ENCODE results near the gene FBXL17. TPM values are rescaled to one million over a fixed set of nuclear protein-coding genes. Genes with fewer than 3 reads are reported as not detected.

Gene FBXL17
- polyA plus RNA-seq, 1 of the 3 experiments (the other 2 are of a cell fraction), result 4.4 TPM

DNA sequence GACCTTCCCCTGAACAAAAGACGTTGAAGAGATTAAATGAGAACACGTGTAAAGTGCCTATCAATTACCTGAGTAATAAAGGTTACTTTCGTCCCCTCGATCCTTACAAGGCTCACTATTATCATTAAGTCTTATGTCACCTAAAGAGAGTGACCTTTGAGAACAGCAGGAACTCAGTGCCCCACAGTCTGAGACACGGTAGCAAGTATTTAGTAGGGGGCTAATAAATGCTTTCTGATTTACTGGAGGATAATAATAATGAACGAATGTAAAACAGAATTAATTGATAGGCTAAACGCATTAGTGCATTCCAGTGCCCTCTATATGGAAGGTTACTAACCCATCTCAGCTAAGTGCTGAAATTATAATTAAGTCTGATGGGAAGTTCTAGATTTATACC is 199.9 kb downstream of the FBXL17 start (continued):
- no peak for TF ChIP-seq RAD21 (IDR thresholded peaks at IDR 0.05; ENCODE audit: low read length)

GRCh38 chr5:108174286-108174685 is 207.6 kb downstream of the FBXL17 start:
- H3K27ac ChIP-seq (ENCODE audit: low read depth in 2 of 2, low read length in 1 of 2), result no peak overlapping the region
- no peak for DNase-seq
- POLR2A ChIA-PET, result no interaction called here
- no peaks in the 10 kb centered on the region for H3K9me2 ChIP-seq
- no peaks in the 10 kb centered on the region for H3K27me3 ChIP-seq (ENCODE audit: insufficient read depth)
- H3K9me3 ChIP-seq, result no peaks in the 10 kb centered on the region
- H3K79me2 ChIP-seq (ENCODE audit: insufficient read depth), result no peaks in the 10 kb centered on the region; the same call in 1 of the 2 replicates
- H3K4me1 ChIP-seq (ENCODE audit: control insufficient read depth in 1 of 2, insufficient read depth in 2 of 2, low read depth in 1 of 2, low read length in 1 of 2), result no peaks in the 10 kb centered on the region; a peak in 1 of 4 replicates
- H4K20me1 ChIP-seq (ENCODE audit: insufficient read depth), result no peaks in the 10 kb centered on the region
- CTCF ChIA-PET, result interaction anchor here (0.8 kb wide), 1 partner anchor 171 kb away, joined by 3 read pairs; no protein-coding TSS in a partner anchor
- H2AFZ ChIP-seq (ENCODE audit: low read depth), result no peak overlapping the region
- no peaks in the 10 kb centered on the region for H3F3A ChIP-seq (replicated peaks; ENCODE audit: insufficient read depth)
- H3K4me2 ChIP-seq, result no peak overlapping the region
- H3K36me3 ChIP-seq (replicated peaks in 1 of 2; ENCODE audit: control insufficient read depth in 1 of 2, insufficient read depth in 2 of 2, low read length in 1 of 2), result peaks cover 0 to 2% of the 10 kb centered on the region in 2 experiments
- TF ChIP-seq TEAD4 (IDR thresholded peaks at IDR 0.05; ENCODE audit: borderline replicate concordance, insufficient read depth) (no peak), RCOR1 (IDR thresholded peaks at IDR 0.05; ENCODE audit: low read length) (no peak), ELF1 (IDR thresholded peaks at IDR 0.05) (no peak), TAF1 (IDR thresholded peaks at IDR 0.05; ENCODE audit: borderline replicate concordance, low read depth, low read length) (no peak), SMC3 (IDR thresholded peaks at IDR 0.05; ENCODE audit: low read depth, low read length) (no peak), USF1 (IDR thresholded peaks at IDR 0.05; ENCODE audit: borderline replicate concordance, low read depth) (no peak), GATA2 (CRISPR knock-in tag; IDR thresholded peaks at IDR 0.05) (no peak), CTCF (IDR thresholded peaks at IDR 0.05) (no peak), FOXJ3 (CRISPR knock-in tag; IDR thresholded peaks at IDR 0.05) (no peak), MAX (IDR thresholded peaks at IDR 0.05; ENCODE audit: low read depth) (no peak), YY1 (IDR thresholded peaks at IDR 0.05; ENCODE audit: low read depth) (no peak), RFX5 (IDR thresholded peaks at IDR 0.05; ENCODE audit: low read length) (no peak), JUND (IDR thresholded peaks at IDR 0.05) (no peak), MXI1 (IDR thresholded peaks at IDR 0.05; ENCODE audit: low read depth, low read length) (no peak)
- TF ChIP-seq, protein P1, sequence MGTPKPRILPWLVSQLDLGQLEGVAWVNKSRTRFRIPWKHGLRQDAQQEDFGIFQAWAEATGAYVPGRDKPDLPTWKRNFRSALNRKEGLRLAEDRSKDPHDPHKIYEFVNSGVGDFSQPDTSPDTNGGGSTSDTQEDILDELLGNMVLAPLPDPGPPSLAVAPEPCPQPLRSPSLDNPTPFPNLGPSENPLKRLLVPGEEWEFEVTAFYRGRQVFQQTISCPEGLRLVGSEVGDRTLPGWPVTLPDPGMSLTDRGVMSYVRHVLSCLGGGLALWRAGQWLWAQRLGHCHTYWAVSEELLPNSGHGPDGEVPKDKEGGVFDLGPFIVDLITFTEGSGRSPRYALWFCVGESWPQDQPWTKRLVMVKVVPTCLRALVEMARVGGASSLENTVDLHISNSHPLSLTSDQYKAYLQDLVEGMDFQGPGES (IDR thresholded peaks at IDR 0.05; ENCODE audit: low read depth, low read length), result no peak
- no peak overlapping the region for H3K4me3 ChIP-seq (ENCODE audit: low read depth in 2 of 2, low read length in 1 of 2)
- H3K9ac ChIP-seq, result no peak overlapping the region

All from SK-N-SH (cell line).